Activated naive CD4-positive, alpha-beta T cell (primary cell): ENCODE measurements around the gene EMC6.
A peak's percentile ranks its signal among the peaks of the same experiment; 100 is the strongest.

Source experiments
- DNase-seq, 4 experiments: peaks; one replicate each; lab custom pipeline; 2025; lab: John Stamatoyannopoulos, UW

Gene EMC6

DNA sequence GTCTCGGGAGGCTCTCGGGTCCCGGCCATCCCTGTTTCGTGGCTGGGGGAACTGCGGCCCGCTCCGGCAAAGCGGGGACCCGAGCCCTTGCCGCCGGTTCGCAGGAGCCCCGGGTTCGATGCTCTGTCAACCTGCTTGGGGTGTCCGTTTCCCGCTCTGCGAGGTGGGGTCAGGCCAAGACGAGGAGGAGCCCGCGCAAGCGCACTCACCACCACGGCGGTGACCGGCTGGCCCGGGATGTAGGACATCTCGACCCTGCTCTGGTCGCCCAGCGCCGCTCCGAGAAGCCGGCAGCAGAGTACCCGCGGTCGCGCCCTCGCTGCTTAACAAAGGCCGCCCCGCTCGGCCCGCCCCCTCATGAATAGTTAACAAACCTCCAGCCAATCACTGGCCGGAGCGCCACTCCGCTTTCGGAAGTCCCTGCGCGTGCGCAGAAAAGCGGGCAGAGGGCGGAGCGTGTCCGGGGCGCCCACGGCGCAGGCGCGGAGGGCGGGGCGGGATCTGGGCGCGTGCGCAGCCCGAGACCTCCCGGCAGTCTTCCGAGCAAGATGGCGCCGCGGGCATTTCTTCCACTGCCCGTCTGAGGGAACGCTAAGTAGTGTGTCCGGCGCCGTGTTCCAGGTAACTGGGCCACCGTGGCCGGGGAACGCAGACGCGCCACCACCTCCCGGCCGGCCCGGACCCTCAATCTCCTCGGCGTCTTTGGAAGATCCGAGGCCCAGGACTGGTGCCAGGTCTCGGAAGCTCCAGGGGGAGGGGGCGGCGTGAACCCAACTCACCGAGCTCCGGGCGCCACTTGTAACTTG is at the start of gene EMC6, which contains the start of gene TAX1BP3:
EMC6 (plus strand) TSS at position 534 of the 806 bp plus-strand sequence. CDS start 335 bp downstream, outside the sequence.
TAX1BP3 (minus strand) TSS at position 300 of the 806 bp plus-strand sequence; CDS start at position 248, 52 bp downstream.
- DNase-seq = peak; percentile 95 to 99 (median 98)

DNA sequence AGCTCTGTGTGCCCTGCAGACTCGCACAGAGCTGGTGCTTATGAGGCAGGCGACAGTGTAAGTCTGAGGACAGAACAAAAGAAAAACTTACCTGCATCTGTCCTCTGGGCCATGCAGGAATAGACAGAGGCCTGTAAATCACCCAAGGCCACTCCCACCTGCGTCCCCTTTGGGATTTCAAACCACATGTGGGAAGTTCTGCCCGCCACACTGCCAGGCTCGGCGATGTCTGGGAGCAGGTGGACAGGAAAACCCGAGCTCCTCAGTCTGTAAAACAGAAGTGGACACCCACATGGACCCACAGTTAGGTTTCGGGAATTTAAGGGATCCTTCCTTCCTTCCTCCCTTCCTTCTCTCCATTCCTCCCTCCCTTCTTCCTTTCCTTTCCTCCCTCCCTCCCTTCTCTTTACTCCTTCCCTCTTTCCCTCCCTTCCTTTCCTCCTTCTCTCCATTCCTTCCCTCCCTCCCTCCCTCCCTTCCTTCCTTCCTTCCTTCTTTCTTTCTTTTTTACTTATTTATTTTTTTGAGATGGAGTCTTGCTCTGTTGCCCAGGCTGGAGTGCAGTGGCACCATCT is 47.4 kb upstream of the EMC6 start:
- no peak for DNase-seq

DNA sequence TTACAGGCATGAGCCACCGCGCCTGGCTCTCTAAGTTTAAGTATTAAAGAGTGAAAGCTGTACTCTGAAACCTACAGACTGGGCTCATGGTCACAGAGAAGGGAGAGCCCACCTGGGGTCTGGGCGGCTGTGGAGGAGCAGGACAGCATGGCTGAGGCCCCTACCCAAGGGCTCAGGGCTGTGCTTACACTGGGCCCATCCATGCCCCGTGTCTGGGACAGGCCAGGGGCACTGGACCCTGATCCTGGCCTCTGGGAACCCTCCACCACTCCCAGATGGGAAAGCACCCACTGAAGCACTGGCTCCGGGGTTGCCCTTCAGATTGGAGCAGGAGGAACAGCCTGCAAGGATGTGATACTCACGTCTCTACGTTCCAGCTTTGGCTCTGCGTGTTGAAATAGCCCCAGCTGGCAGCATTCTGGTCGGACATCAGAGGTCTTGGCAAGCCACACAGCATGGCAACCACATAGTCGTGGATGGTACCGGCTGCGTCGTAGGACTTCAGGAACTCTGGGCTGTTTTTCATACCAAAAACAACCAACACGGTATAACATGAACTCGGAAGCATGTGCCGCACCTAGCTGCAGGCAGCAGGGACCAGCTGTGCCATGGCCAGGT is 45.5 kb upstream of the EMC6 start:
- DNase-seq = no peak

DNA sequence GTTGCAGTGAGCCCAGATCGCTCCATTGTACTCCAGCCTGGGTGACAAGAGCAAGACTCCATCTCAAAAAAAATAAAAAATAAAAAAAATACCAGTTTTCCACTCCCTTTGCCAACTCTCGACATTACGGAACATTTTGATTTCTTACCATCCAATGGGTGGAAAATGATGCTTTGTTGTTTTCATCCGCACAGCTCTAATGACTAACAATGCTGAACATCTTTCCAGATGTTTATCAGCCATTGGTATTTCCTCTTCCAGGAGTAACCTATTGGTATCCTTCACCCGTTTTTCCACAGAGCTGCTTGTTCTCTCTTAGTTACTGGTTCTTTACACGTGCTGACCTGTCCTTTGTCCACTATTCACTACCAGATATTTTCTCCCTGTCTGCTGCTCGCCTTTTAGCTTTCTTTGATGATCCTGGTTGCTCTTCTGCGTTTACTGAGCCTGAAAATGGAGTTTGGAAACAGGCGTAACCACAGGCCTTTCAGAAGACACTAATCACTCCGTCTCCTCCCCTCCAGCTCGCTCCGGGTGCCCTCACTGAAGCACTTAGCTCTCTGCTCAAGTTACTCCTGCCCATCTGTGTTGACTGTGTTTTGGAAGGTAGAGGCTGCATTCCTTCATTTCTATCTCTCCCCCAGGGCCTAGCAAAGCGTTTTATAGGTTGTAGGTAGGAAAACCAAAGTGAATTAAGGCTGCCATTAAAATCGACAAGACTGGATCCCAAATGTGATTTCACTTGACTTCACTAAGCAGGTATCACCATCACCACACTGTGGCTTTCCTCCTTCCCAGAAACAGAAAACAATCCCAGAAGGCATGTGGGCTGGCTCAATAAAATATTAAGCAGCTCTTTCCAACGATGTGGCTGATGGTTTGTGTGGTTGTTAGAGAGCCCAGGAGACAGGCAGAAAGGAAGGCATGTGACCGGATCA is 41.5 kb upstream of the EMC6 start:
- no peak for DNase-seq

DNA sequence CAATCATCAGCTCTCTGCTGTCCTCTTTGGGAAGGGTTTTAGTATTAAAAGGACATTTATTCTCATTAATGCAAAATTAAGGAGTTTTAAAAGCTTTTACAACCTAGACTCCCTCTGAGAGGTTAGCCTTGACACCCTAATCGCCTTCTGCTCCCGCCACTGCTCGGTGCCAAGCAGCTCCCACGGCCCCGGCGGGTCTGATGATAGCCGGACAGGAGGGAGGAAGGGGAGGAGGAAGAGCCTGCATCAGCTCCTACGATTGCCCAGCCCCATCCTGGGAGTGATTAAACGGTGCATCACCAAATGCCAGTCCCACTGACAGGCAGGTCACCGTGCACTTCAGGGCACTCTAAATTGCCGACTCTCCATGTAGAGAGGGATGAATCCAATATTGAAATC is 40.8 kb upstream of the EMC6 start:
- DNase-seq = no peak

DNA sequence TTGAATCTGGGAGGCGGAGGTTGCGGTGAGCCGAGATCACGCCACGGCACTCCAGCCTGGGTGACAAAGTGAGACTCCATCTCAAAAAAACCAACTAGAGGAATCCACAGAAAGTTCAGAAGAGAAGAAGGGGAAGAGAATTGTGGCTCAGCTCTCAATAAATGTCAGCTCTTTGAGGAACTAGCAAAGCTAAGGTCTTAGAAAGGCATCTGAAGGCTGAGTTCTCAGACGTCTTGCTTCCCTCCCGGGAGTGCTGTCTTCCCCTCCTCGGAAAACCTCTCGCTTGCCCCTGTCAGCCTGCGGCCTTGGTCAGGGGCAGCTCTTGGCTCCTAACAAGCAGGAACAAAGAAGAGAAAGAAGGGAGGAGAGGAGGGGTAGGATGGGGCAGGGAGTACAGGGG is 37.8 kb upstream of the EMC6 start:
- no peak for DNase-seq

DNA sequence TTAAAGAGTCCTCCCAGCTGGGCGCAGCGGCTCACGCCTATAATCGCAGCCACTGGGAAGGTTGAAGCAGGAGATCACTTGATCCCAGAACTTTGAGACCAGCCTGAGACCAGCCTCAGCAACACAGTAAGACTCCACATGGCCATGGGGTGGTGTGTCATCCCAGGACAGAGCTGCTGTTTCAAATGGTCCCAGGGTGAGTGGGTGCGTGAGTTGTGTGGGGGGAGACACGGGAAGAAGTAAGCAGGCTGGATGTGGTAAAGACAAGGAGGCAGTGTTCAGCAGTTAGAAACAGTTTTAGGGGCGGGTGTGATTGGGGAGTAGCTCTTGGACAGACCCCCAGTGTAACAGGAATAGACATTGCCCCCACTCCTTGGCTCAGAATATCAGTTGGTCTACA is 36.3 kb upstream of the EMC6 start:
- no peak for DNase-seq

DNA sequence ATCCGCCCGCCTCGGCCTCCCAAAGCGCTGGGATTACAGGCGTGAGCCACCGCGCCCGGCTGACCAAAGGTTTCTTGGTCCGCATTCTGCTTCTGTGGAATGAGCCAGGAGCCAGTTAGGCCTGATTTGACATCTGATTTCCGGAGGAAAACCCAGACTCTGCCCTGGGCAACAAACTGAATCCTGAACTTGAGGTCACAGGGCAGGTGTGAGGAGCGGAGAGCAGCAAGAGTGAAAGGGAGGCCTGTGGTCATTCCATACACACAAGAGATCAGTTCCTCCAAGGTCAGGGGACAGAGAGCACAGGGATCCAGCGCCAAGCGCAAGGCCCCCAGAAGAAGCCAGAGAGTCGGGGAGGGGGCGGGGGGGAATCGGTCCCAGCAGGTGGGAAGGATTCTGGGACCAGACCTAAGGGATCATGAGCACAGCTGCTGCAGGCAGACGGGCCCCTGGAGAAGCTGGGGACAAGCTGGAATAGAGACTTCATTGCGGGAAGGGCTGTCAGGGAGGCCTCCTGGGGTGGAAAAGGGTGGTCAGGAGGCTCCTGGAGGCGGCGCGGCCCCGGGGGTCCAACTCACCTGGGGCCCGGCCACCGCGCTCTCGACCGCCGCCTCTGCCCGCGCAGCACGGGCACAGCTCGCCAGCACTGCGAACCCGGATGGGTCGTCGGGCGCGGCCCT is 33.0 kb upstream of the EMC6 start:
- DNase-seq = no peak

DNA sequence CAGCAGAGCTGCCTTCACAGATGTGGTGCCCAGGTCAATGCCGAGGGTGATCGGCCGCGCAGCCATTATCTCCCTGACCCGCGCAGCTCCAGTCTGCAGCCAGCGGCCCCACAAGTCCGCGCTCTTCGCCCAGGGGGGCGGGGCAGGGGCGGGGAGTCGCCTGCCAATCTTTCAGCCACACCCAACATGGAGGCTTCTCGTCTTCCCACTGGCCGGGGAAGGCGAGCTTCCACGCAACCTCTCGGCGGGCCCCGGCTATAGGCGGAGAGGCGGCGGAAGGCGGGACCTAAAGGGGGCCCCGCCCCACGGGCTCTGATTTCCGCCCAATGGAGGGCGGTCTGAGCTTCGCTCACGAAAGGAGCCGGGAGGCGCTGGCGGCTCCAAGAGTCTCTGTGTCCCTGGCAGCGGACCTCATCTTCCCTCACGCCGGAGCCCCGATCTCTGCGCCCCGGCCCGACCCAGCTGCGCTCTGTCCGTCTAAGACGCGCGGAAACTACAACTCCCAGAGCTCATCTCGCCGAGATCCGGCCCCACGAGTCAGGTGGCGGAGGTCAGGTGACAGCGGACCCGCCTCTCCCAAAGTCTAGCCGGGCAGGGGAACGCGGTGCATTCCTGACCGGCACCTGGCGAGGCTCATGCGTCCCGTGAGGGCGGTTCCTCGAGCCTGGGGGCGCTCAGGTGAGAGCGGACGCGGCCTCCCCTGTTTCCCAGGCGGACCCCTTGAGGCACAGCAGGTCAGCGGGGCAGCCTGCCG is 32.3 kb upstream of the EMC6 start, which contains the start of the genes CTNS and SHPK:
CTNS (plus strand) TSS at position 607 of the 754 bp plus-strand sequence. CDS start 3,447 bp downstream, outside the sequence.
SHPK (minus strand) TSS at position 97 of the 754 bp plus-strand sequence; CDS start at position 66, 31 bp downstream.
- peak; percentile 77 to 92 (median 86) for DNase-seq

DNA sequence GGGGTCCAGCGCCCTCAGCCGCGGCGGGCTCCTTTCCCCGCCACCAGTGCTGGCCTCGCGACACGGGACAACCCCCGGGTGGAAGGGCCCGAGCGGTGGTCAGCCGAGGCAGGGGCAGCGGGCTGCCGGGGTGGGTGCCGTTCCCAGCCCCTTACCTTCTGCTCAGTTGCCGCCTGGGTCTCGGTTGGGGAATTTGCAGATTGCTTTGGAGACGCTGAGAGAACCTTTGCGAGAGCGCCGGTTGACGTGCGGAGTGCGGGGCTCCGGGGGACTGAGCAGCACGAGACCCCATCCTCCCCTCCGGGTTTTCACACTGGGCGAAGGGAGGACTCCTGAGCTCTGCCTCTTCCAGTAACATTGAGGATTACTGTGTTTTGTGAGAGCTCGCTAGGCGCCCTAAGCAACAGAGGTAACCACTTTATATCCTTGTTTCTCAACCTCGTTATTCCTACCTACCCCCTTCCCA is 31.7 kb upstream of the EMC6 start:
- DNase-seq = no peak

DNA sequence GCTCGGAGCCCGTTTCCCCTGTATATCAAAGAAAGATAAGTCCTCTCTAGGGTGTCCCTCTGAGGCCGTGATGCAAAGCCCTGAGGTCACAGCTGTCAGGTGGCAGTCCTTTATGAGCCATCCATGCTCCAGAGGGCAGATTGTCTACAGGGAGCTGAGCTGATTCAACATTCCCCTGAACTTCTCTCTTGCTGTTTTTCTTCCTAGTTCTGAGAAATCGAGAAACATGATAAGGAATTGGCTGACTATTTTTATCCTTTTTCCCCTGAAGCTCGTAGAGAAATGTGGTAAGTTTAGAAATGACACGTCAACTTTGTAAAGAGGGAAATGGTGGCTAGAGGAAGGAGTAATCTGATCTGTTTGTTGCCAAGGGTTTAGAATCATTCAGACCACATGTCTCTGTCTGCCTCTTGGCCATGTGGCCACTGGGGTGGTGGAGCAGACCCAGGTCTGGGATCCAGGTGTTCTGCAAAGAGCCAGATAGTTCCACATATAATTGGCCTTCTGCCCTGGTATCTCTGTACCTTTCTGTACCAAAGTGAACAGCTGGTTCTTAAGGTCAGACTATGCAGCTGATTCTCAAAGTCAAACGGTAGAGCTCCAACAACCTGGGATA is 28.5 kb upstream of the EMC6 start:
- no peak for DNase-seq

DNA sequence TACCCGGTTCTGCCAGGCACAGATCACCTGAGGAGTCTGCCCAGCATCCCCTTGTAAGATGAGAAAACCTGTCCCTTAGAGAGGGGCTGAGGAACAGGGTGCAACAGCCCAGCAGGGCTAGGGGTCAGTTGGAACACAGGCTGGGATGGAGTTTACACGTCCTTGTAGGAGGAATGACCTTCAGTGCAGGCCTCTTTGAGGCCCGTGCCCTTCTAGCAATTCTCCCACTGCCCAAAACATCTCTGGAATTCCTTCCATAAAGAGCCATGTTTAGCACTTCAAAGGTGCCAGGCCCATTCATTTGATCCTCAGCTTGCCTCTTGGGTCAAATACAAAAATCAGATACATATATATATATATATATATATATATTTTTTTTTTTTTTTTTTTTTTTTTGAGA is 27.6 kb upstream of the EMC6 start:
- DNase-seq = no peak

DNA sequence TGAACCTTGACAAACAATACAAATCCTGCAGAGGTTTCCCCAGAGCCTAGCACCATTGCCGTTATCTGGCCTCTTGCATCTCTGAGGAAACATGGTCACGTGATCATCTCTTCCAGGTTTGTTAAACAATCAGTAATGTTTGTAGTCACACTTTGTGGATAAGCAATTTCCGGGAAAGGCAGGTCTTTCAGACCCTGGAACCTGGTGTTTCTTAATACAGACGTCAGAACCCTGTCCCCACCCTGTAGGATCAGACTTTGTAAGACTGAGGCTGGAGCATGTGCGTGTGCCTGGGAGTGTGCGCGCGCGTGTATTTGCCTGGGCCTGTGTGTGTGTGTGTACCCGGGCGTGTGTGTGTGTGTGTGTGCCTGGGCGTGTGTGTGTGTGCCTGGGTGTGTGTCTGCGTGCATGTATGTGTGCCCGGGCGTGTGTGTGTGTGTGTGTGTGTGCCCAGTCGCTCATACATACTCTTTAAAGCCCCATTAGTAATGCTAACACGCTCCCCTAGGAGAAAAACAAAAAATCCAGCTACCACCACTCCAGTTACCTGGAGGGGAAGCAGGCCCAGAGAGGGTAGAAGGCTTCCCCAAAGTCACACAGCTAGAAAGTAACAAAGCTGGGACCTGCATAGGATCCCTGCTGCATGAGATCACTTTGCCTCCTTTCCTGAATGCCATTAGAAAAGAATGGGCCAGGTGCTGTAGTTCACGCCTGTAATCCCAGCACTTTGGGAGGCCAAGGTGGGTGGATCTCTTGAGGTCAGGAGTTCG is 26.7 kb upstream of the EMC6 start:
- no peak for DNase-seq

DNA sequence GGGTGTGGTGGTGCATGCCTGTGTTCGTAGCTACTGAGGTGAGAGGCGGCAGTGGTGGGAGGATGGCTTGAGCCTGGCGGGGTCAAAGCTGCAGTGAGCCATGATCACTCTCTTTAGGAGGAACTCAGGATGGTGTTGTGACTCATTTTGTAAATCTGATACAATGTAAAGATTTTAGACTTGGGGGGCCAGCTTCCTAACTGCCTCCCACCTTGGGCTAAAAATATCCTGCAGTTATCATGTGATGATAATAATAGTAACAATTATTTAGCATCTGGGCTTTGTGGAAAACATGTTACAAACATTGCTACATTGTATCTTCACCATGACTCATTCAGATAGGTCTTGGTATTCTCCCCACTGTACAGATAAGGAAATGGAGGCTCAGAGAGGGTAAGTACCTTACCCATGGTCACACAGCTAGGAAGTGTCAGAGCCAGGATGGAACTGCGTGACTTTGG is 24.7 kb upstream of the EMC6 start:
- DNase-seq = no peak

DNA sequence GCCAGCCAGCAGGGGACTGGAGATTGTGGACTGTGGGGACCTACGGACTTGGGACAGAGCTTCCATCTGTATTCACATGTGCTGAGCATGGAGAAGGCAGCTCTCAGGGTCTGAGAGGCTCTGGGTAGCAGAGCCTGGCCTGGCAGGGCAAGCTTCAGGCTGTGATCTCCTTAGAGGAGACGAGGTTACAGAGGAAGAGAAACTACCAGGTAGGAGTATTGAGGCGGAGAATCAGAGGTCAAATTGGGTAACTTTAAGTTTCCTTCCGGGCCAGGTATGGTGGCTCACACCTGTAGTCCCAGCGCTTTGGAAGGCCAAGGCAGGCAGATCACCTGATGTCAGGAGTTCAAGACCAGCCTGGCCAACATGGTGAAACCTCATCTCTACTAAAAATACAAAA is 23.3 kb upstream of the EMC6 start:
- no peak for DNase-seq

DNA sequence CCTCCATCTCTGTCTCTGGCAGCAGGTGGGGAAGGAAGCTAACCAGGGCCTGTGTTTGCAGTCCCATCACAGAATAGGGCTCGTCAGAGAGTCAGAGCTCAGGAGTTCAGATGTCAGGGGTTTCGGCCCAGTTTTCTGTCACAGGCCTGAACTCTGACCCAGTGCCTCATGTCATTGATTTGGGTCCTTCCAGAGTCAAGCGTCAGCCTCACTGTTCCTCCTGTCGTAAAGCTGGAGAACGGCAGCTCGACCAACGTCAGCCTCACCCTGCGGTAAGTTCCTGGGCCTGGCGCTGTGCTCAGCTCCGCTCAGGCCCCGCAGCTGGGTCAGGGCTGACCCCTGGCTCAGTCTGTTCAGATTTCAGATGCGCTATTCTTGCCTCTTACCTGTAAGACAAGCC is 21.4 kb upstream of the EMC6 start:
- DNase-seq = no peak

DNA sequence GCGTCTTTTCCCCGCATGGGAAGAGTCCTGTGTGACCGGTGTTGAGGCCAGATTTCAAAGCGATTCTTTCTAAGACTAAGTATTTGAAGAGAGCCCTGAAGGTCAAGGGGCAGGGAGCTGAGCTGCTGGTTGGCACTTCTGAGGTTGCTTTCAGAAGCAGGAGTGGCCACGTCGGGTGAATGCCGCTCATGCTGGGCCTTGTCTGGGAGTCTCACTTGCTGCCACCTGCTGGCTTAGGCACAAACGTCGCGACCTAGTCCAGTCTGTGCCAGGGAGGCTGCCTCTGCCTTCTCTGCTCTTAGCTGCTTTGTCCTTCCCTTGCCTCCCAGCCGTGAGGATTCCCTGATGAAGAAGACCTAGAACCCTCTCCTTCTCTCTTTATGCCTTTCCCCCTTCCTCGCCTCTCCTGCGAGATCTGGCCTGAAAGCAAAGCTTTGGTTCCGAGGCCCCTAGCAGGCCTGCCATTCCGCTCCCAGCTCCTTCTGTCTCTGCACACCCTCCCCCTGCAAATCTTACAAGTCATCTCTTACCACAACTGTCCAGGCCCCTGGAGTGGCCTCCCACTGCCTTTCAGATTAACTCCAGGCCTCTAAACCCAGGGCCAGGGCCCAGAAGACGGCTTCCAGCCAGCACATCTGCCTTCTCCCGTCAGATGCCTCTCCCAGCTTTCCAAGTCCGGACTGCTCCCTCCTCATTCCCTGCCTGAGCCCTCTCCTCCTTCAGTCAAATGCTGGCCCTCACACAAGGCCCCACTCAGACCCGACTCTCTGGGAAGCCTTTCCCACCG is 20.6 kb upstream of the EMC6 start:
- DNase-seq = peak in 1 of 4 experiments; percentile 23

DNA sequence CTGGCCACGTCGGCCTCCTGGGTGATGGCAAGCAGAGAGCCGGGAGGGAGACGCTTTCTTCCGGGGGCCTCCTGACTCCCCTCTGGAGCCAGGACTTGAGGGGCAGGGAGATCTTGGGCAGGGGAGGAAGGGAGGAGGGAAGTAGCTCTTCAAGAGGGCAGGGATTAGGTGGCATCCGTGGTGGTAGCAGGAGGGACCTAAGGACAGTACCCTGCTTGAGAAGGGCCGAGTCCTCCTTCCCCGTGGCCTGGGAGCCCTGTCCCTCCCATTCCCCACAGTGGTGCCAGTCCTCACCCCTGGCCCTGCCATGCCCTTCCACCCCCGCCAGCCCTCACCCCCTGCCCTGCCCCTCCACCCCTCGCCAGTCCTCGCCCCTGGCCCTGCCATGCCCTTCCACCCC is 12.8 kb upstream of the EMC6 start:
- DNase-seq = no peak
